Measurements from ENCODE around the gene CCNYL1. TPM values are rescaled to one million over a fixed set of nuclear protein-coding genes. Genes with fewer than 3 reads are reported as not detected.

The CCNYL1 gene
- 10 to 100 TPM in 1 of 4 donors, 1 to 10 TPM in 3; 3.3 to 10.1 (median 7.1) TPM for total RNA-seq

DNA sequence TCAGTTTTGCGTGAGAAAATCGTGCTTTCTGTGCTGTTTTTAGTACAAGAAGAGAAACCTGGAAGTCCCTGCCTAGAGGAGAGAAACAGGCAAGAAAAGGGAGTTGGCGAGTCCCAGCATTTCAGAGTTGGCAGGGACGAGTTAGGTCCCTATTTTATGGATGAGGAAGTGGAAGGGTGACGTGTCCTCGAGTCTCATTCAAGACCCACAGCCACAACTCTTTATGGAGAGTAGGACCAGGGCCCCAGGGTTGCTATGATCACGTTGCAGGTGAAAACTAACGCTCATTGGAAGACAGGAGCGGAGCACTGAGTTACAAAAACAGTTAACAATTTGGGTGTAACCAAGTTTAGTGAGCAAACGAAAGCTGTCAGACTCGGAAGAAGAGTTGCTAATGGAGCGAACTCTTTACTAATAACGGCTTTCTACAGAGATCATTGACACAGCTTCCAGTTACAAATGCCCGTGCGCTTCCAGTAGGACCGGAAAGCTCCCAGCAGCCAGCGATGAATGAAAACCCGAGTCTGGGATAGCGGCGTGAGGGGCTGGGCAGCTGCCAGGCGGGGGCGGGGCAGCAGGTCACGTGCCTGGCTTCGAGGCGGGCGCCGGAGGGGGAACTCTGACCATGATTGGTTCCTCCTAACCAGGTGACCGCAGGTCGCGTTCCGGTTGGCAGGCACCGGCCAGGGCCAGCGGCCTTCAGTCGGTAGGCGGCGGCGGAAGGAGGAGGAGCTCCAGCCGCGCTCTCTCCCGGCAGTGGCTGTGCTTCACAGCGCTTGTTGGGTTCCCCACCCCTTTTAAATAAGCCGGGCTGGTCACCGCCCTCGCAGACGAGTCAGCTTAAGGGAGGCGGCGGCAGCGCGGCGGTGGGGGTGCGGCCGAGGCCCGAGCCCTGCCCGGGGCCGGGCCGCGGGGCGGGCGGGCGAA is at the start of gene CCNYL1:
CCNYL1 (plus strand) TSS at position 827 of the 927 bp plus-strand sequence. CDS start 257 bp downstream, outside the sequence.
- Histone ChIP-seq H3K9me3 (no peaks in the 10 kb centered on the region), H3K4me3 (peak within 1 kb of the TSS; percentile 79 to 95 (median 89)), H3K27ac (peak within 1 kb of the TSS; percentile 76 to 88 (median 80)), H3K4me1 (peaks cover 18 to 19% of the 10 kb centered on the region in 2 donors), H3K27me3 (no peaks in the 10 kb centered on the region), H3K36me3 (no peaks in the 10 kb centered on the region)
- in situ Hi-C loops (cut with MboI; ENCODE audit: low sequenced_read_pairs in 4 of 4) (loop anchor here in 2 of 4 donors (10.0 to 25.0 kb wide), 2 partner anchors 86 to 174 kb away; partner anchors contain the start of genes CREB1 (in 2 of the 2) and METTL21A (in 1 of the 2)), intact Hi-C loops (cut with DNase I; ENCODE audit: low total_unique reads) (loop anchor here (1.0 to 10.0 kb wide), 4 partner anchors 58 to 554 kb away; partner anchors contain the start of genes FZD5, METTL21A and PIKFYVE)
- DNase-seq (peak; percentile 99), ATAC-seq (peak; percentile 96 to 97)
- TF ChIP-seq, protein P1, sequence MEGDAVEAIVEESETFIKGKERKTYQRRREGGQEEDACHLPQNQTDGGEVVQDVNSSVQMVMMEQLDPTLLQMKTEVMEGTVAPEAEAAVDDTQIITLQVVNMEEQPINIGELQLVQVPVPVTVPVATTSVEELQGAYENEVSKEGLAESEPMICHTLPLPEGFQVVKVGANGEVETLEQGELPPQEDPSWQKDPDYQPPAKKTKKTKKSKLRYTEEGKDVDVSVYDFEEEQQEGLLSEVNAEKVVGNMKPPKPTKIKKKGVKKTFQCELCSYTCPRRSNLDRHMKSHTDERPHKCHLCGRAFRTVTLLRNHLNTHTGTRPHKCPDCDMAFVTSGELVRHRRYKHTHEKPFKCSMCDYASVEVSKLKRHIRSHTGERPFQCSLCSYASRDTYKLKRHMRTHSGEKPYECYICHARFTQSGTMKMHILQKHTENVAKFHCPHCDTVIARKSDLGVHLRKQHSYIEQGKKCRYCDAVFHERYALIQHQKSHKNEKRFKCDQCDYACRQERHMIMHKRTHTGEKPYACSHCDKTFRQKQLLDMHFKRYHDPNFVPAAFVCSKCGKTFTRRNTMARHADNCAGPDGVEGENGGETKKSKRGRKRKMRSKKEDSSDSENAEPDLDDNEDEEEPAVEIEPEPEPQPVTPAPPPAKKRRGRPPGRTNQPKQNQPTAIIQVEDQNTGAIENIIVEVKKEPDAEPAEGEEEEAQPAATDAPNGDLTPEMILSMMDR (IDR thresholded peaks at IDR 0.05 in 4 of 5, conservative IDR thresholded peaks at IDR 0.05 in 1 of 5): peak in 4 of 5 experiments; percentile 26 to 52 (median 45)
- TF ChIP-seq POLR2A (IDR thresholded peaks at IDR 0.05): peak; percentile 87 to 98

DNA sequence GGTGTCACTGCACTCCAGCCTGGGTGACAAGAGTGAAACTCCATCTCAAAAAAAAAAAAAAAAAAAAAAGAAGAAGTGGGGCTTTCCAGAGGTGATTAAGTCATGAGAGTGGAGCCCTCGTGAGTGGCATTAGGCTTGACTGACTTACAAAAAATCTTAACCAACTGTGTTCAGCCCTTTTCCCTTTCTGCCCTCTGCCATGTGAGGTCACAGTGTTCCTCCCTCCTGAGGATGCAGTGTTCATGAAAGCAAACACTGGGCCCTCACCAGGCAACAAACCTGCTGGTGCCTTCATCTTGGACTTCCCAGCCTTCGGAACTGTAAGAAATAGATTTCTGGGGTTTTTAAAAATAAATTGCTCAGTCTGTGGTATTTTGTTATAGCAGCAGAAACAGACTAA is 49.2 kb upstream of the CCNYL1 start:
- TF ChIP-seq, protein P1 (IDR thresholded peaks at IDR 0.05 in 4 of 5, conservative IDR thresholded peaks at IDR 0.05 in 1 of 5): no peak
- TF ChIP-seq POLR2A (IDR thresholded peaks at IDR 0.05): no peak
- Histone ChIP-seq H3K27ac (no peak overlapping the region), H3K36me3 (no peaks in the 10 kb centered on the region), H3K27me3 (no peaks in the 10 kb centered on the region), H3K4me1 (no peaks in the 10 kb centered on the region), H3K9me3 (no peaks in the 10 kb centered on the region), H3K4me3 (no peak overlapping the region)
- DNase-seq (no peak), ATAC-seq (no peak)
- intact Hi-C loops (cut with DNase I; ENCODE audit: low total_unique reads): no loop called here
- in situ Hi-C loops (cut with MboI; ENCODE audit: low sequenced_read_pairs in 4 of 4): no loop called here

DNA sequence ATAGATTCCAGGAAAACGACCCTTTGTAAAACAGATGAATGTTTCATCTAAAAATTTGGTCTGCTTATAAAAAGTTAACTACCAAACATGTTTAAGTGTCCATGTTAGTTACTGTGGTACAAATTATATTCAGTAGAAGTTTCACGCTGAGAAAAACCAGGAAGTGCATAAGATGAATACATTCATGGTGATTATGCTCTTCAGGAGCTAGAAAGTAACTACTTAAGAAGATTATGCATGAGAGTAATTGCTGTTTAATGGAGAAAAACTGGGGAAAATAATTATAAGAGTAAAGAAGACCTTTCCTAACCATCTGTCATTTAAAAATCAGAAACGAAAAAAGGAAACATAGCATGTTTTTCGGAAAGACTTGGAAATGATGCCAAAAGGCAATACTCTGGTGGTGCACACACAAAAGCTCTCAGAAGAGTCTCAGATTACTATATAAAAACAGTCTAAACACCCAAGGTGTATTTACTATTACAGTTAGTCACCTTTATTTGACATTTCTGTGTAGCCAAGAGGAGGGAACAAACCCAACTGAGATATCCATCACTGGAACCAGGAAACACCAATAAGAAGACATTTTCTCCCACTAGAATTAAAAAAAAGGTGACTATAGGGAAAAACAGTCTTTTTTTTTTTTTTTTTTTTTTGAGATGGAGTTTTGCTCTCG is 47.4 kb upstream of the CCNYL1 start:
- in situ Hi-C loops (cut with MboI; ENCODE audit: low sequenced_read_pairs in 4 of 4): no loop called here
- no peak for TF ChIP-seq POLR2A (IDR thresholded peaks at IDR 0.05)
- TF ChIP-seq, protein P1 (IDR thresholded peaks at IDR 0.05 in 4 of 5, conservative IDR thresholded peaks at IDR 0.05 in 1 of 5): no peak
- ATAC-seq (no peak), DNase-seq (no peak)
- no peak overlapping the region for H3K4me3 ChIP-seq
- H3K9me3 ChIP-seq: no peaks in the 10 kb centered on the region
- no peaks in the 10 kb centered on the region for H3K4me1 ChIP-seq
- H3K27ac ChIP-seq: no peak overlapping the region
- no peaks in the 10 kb centered on the region for H3K27me3 ChIP-seq
- no peaks in the 10 kb centered on the region for H3K36me3 ChIP-seq
- intact Hi-C loops (cut with DNase I; ENCODE audit: low total_unique reads): no loop called here

DNA sequence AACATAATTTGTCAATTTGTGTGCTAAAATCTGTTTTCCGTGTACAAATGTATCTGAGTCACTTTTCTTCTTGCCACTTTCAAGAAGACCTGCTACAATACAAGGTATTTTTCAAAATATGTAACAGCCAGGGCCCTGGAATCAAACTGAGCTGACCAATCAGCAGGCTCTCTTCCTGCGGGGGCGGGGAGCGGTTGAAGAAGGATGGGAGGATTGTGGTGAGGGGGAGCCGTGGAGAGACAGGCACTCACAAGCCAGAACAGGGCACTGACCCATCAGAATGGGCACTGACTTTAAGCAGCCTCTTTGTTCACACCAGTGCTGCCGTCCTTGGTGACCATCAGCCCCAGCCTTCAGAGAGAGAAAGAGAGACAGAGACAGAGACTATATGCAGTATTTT is 40.6 kb upstream of the CCNYL1 start:
- in situ Hi-C loops (cut with MboI; ENCODE audit: low sequenced_read_pairs in 4 of 4): no loop called here
- Histone ChIP-seq H3K27ac (no peak overlapping the region), H3K4me1 (no peaks in the 10 kb centered on the region), H3K27me3 (no peaks in the 10 kb centered on the region), H3K4me3 (no peak overlapping the region), H3K9me3 (no peaks in the 10 kb centered on the region), H3K36me3 (no peaks in the 10 kb centered on the region)
- TF ChIP-seq, protein P1 (IDR thresholded peaks at IDR 0.05 in 4 of 5, conservative IDR thresholded peaks at IDR 0.05 in 1 of 5): no peak
- ATAC-seq (no peak), DNase-seq (no peak)
- intact Hi-C loops (cut with DNase I; ENCODE audit: low total_unique reads): no loop called here
